Mucosa of descending colon (tissue), 3 donors: Measurements from ENCODE around the gene HDAC4. TPM values are rescaled to one million over a fixed set of nuclear protein-coding genes. Genes with fewer than 3 reads are reported as not detected.

ENCODE experiments used
- ATAC-seq: fragments of 200-7000 bp; cut with Tn5 transposase; one replicate; pipeline ENCODE4 v1.9.1; 2020; ENCODE audit warnings: mild to moderate bottlenecking, moderate library complexity
- DNase-seq, 3 donors: peaks; one replicate each; pipeline ENCODE4 v3.0.0-alpha.2; 2020
- H3K36me3 ChIP-seq: fragments of 200-600 bp; one replicate; pipeline ENCODE4 v1.8.0; 2021; ENCODE audit warnings: low read depth, mild to moderate bottlenecking
- H3K4me1 ChIP-seq: fragments of 200-600 bp; one replicate; pipeline ENCODE4 v1.8.0; 2021; ENCODE audit warnings: low read depth, mild to moderate bottlenecking
- H3K4me3 ChIP-seq: fragments of 200-600 bp; one replicate; pipeline ENCODE4 v1.8.0; 2021; ENCODE audit warnings: mild to moderate bottlenecking
- H3K9me3 ChIP-seq: fragments of 200-600 bp; one replicate; pipeline ENCODE4 v1.8.0; 2021; ENCODE audit warnings: mild to moderate bottlenecking
- CTCF ChIP-seq: fragments of 200-600 bp; IDR thresholded peaks from one replicate; pipeline ENCODE4 v1.8.0; 2022; ENCODE audit warnings: antibody characterized with exemption, mild to moderate bottlenecking
- intact Hi-C, 2 donors: fragments of 100-400 bp; cut with DNase I in 1 of 2; cut with micrococcal nuclease in 1 of 2; formaldehyde crosslinking; loops; one replicate each; pipeline versions ENCODE4 v1.11.0 to v1.11.1; 2022; cut with DNase I, micrococcal nuclease
- total RNA-seq, 3 donors: library from RNA; stranded (reverse); fragmentation: NEBNext Ultra II Directional in 2 of 3; extraction: Animal tissue kit (Norgen Biotek cat#: 25700) in 2 of 3; gene quantifications; one replicate each; pipeline versions ENCODE4 v1.2.1 to v1.2.4, GENCODE V29; 2021 to 2023
- donor health status: DM: no; HTN: no; CAD: no; lungs with moderate emphysema.
- donor health status: DM: no; HTN: no; CAD: no.
- donor health status: DM: no; HTN: yes; CAD: no.

Gene HDAC4
- total RNA-seq, 3 donors from 2014 or later = 41.4 to 147 (median 44.0) TPM

GRCh38 chr2:239119346-239120126 lies 281.3 kb downstream of the HDAC4 start:
- H3K9me3 ChIP-seq = no peaks in the 10 kb centered on the region
- H3K36me3 ChIP-seq = no peaks in the 10 kb centered on the region
- no peaks in the 10 kb centered on the region for H3K4me1 ChIP-seq
- TF ChIP-seq CTCF = no peak
- intact Hi-C loops = no loop called here
- H3K4me3 ChIP-seq = no peak overlapping the region
- no peak for ATAC-seq
- no peak for DNase-seq

- H3K9me3 ChIP-seq = no peaks in the 10 kb centered on the region
- peaks cover 5% of the 10 kb centered on the region for H3K4me1 ChIP-seq
- ATAC-seq (no peak), DNase-seq (no peak)
- H3K36me3 ChIP-seq = no peaks in the 10 kb centered on the region
- TF ChIP-seq CTCF = no peak
- intact Hi-C loops = no loop called here
- H3K4me3 ChIP-seq = no peak overlapping the region
Observed at GRCh38 chr2:239118675-239119211, 282.1 kb downstream of the HDAC4 start.

- DNase-seq = no peak
Observed at GRCh38 chr2:239118264-239118663, 282.6 kb downstream of the HDAC4 start.

GRCh38 chr2:239117831-239118230 lies 283.0 kb downstream of the HDAC4 start:
- intact Hi-C loops = no loop called here
- no peak for TF ChIP-seq CTCF
- no peak for ATAC-seq

More at GRCh38 chr2:239118264-239118663, 282.6 kb downstream of the HDAC4 start:
- no peaks in the 10 kb centered on the region for H3K9me3 ChIP-seq
- peaks cover 10% of the 10 kb centered on the region for H3K4me1 ChIP-seq
- no peak for ATAC-seq
- no peaks in the 10 kb centered on the region for H3K36me3 ChIP-seq
- intact Hi-C loops = no loop called here
- TF ChIP-seq CTCF = no peak
- no peak overlapping the region for H3K4me3 ChIP-seq

GRCh38 chr2:239116456-239117246 lies 284.2 kb downstream of the HDAC4 start:
- Histone ChIP-seq H3K9me3 (no peaks in the 10 kb centered on the region), H3K4me1 (peaks cover 11% of the 10 kb centered on the region), H3K4me3 (no peak overlapping the region), H3K36me3 (no peaks in the 10 kb centered on the region)
- intact Hi-C loops = no loop called here
- ATAC-seq (no peak), DNase-seq (no peak)
- no peak for TF ChIP-seq CTCF

More at GRCh38 chr2:239117831-239118230, 283.0 kb downstream of the HDAC4 start:
- H3K4me3 ChIP-seq = no peak overlapping the region
- no peaks in the 10 kb centered on the region for H3K36me3 ChIP-seq
- peaks cover 11% of the 10 kb centered on the region for H3K4me1 ChIP-seq
- no peaks in the 10 kb centered on the region for H3K9me3 ChIP-seq
- no peak for DNase-seq
